EH (cell line): ENCODE data around the gene LYPD4.
"Not testable (repeated sequence)": the region's sequence is repeated elsewhere in the genome, so short reads cannot be mapped to it uniquely, and the experiment has no call there.

ENCODE experiments used
- DNase-seq: peaks from one replicate; pipeline ENCODE4 v3.0.0-alpha.2; 2015; ENCODE audit warnings: low read depth

LYPD4 gene

DNA sequence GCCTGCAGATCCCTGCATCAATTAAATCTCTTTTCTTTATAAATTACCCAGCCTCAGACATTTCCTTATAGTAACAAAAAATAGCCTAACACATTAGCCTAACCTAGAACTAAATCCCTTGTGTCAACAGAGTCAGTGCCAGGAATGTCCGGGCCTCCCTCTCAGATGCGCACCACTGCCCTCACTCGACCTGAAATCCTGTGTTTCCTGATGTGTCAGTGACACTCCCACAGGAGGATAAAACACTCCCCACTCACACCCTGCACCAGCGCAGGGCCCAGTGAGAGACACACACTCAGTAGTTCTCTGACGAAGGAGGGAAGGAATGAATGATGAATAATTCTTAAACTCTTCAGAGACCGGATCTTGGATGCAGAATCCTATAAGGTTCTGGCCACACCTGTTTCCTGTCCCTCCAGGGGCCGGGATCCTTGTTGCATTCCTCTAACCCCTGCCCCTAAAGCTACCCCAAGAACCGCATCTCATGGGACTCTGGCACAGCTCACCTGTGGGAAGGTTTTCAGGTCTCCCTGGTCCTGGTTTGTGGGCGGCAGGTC, 45.0 kb downstream of the LYPD4 start:
- no peak for DNase-seq

- DNase-seq, result no peak
These were observed 47.6 kb downstream of the LYPD4 start for GRCh38 chr19:41796901-41797300.

GRCh38 chr19:41796362-41796761, 48.1 kb downstream of the LYPD4 start, which contains the start of gene CEACAM3:
Gene CEACAM3 (plus strand): TSS chr19:41796587. CDS start chr19:41796678, 91 bp downstream.
- DNase-seq, result no peak

DNA sequence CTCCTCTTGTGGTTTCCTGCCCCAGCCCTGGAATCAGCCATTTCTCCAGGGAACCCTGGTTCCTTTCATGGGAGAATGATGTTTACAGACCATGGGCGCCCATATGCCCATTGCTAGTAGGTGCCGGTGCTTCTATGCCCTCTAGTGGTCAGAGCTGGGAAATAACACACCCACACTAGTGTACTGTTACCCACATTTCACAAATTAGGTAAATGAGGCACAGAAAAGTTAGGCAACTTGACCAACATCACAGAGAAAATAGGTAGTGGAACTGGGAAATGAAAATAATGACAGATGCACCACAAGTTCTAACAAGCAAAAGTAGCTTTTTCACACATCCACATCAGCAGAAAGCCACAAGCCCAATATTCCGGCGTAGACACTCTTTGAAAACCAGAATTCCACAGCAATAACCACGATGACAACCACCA, 49.4 kb downstream of the LYPD4 start:
- DNase-seq, result peak; percentile 54

GRCh38 chr19:41793414-41793727, 51.1 kb downstream of the LYPD4 start:
- no peak for DNase-seq

DNA sequence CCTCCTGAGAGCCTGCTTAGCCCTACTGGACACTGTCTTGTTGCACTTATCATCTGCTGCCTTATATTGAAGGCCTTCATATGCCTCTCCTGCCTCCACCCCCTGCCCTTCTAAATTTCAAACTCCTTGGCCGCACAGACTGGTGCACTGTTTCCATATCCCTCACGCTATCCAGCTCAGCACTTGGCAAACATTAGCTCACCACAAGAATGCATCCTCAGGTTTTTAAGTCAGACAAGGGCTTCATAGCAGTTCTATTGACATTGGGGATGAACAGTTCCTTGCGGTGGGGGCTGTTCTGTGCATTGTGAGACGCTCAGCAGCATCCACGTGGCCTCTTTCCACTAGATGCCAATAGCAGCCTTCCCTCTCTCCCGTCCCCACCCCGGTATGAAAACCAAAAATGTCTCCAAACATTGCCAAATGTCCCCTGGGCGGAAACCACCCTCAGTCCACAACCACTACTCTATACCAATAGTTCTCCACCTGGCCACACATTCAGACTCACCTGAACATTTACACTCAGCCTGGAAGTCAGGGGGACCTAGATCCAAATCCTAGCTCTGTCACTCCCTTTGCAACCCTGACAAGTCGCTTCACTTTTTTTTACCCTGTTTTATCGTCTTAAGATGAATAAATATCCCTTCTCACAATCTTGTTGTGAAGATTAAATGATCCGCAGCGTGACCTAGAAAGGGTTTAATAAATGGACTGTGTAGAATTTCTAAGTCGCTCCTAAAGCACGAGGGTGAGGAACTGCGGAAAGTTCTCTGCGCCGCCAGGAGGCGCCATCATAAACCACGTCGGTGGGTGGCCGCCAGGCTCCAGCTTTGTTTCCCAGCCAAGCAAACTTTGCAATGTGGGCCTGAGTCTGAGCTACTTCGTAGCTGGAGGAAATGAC, 51.7 kb downstream of the LYPD4 start:
- DNase-seq, result peak; percentile 33

GRCh38 chr19:41789053-41789452, 55.4 kb downstream of the LYPD4 start:
- not testable (repeated sequence) for DNase-seq

DNA sequence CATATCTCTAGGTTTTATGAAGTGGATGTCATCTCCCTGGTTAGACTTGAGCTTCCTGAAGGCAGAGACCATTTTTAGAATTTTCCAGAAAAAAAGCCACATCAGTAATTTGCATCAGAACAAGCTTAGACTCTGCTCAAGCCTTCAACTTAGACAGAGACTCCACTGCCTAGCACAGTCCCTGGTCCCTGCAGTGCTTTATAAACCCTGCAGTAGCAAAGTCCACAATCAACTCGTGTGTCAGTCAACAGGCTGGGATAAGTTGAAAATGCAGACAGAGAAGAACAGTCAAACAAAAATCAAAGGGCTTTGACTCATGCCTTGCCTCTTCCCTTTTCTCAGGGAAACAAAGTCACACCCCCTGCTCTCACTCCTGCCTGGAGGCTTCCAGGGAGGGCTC, 56.0 kb downstream of the LYPD4 start:
- DNase-seq, result not testable (repeated sequence)
